Hematopoietic multipotent progenitor cell (in vitro differentiated cells): ENCODE measurements around the gene CORO2B. TPM values are rescaled to one million over a fixed set of nuclear protein-coding genes. Genes with fewer than 3 reads are reported as not detected.
"Not testable (repeated sequence)": the region's sequence is repeated elsewhere in the genome, so short reads cannot be mapped to it uniquely, and the experiment has no call there.

Source experiments
- DNase-seq, 3 donors: peaks; one replicate each; pipeline ENCODE4 v3.0.0-alpha.2; 2011 to 2015; ENCODE audit warnings: low read depth in 2 of 3, low spot score in 2 of 3
- total RNA-seq: library from RNA; depleted of rRNA; stranded (reverse); fragments of >200 nt; gene quantifications from one replicate; pipeline ENCODE4 v1.2.3, GENCODE V29; 2012

The CORO2B gene
- total RNA-seq, 1 donor, result under 0.01 TPM

GRCh38 chr15:68603951-68604350 is 25.2 kb downstream of the CORO2B start:
- DNase-seq, result no peak

GRCh38 chr15:68604840-68605478 is 26.2 kb downstream of the CORO2B start:
- DNase-seq, result not testable (repeated sequence)

- no peak for DNase-seq
Observed at GRCh38 chr15:68606375-68606774, 27.6 kb downstream of the CORO2B start.

- no peak for DNase-seq
Observed at GRCh38 chr15:68608206-68608843, 29.5 kb downstream of the CORO2B start.

GRCh38 chr15:68608844-68609232 is 30.0 kb downstream of the CORO2B start:
- DNase-seq, result no peak

- DNase-seq, result no peak
Observed at GRCh38 chr15:68609629-68610028, 30.8 kb downstream of the CORO2B start.

GRCh38 chr15:68610825-68611224 is 32.0 kb downstream of the CORO2B start:
- no peak for DNase-seq

GRCh38 chr15:68612503-68612902 is 33.7 kb downstream of the CORO2B start:
- no peak for DNase-seq

- DNase-seq, result peak in 1 of 3 donors; percentile 6
Observed at GRCh38 chr15:68612979-68613740, 34.4 kb downstream of the CORO2B start.

GRCh38 chr15:68614286-68615035 is 35.7 kb downstream of the CORO2B start:
- no peak for DNase-seq

- no peak for DNase-seq
Observed at GRCh38 chr15:68615301-68615700, 36.5 kb downstream of the CORO2B start.

- no peak for DNase-seq
Observed at GRCh38 chr15:68615811-68616210, 37.0 kb downstream of the CORO2B start.

- DNase-seq, result no peak
Observed at GRCh38 chr15:68616397-68616796, 37.6 kb downstream of the CORO2B start.

- DNase-seq, result no peak
Observed at GRCh38 chr15:68617001-68617400, 38.2 kb downstream of the CORO2B start.

- DNase-seq, result no peak
Observed at GRCh38 chr15:68617777-68618176, 39.0 kb downstream of the CORO2B start.

GRCh38 chr15:68618394-68618793 is 39.6 kb downstream of the CORO2B start:
- DNase-seq, result no peak

GRCh38 chr15:68618908-68619698 is 40.3 kb downstream of the CORO2B start:
- no peak for DNase-seq

- DNase-seq, result no peak
Observed at GRCh38 chr15:68620721-68621527, 42.1 kb downstream of the CORO2B start.

GRCh38 chr15:68621535-68621934 is 42.7 kb downstream of the CORO2B start:
- DNase-seq, result no peak
